Hepatocyte (in vitro differentiated cells): Measurements from ENCODE around the gene AMPD2. TPM values are rescaled to one million over a fixed set of nuclear protein-coding genes. Genes with fewer than 3 reads are reported as not detected.

Source experiments
- DNase-seq: peaks from one replicate; pipeline ENCODE4 v3.0.0-alpha.2; 2016; ENCODE audit warnings: low spot score
- H2AFZ ChIP-seq: fragments of 200-600 bp; sonication (generic); 2 replicates; pipeline ENCODE4 v1.6.0; 2016; ENCODE audit warnings: antibody characterized with exemption, mild to moderate bottlenecking
- H3K27ac ChIP-seq: fragments of 200-600 bp; sonication (generic); 2 replicates; pipeline ENCODE4 v1.5.1; 2016; ENCODE audit warnings: mild to moderate bottlenecking
- H3K27me3 ChIP-seq: fragments of 200-600 bp; sonication (generic); 2 replicates; pipeline ENCODE4 v1.6.1; 2016
- H3K36me3 ChIP-seq: fragments of 200-600 bp; sonication (generic); replicated peaks from 2 replicates; pipeline ENCODE4 v1.5.1; 2016; ENCODE audit warnings: low read depth; ENCODE audit not compliant: insufficient read depth
- H3K4me1 ChIP-seq: fragments of 200-600 bp; sonication (generic); 2 replicates; pipeline ENCODE4 v1.5.1; 2016; ENCODE audit warnings: mild to moderate bottlenecking, moderate library complexity; ENCODE audit not compliant: insufficient read depth
- H3K4me2 ChIP-seq: fragments of 200-600 bp; sonication (generic); 2 replicates; pipeline ENCODE4 v1.6.0; 2016
- H3K4me3 ChIP-seq: fragments of 200-600 bp; sonication (generic); 2 replicates; pipeline ENCODE4 v1.5.1; 2016; ENCODE audit warnings: mild to moderate bottlenecking
- H3K79me2 ChIP-seq: fragments of 200-600 bp; sonication (generic); 2 replicates; pipeline ENCODE4 v1.6.0; 2017; ENCODE audit warnings: mild to moderate bottlenecking
- H3K9me2 ChIP-seq: fragments of 200-600 bp; sonication (generic); replicated peaks from 2 replicates; pipeline ENCODE4 v1.6.0; 2017; ENCODE audit warnings: mild to moderate bottlenecking; ENCODE audit not compliant: insufficient read depth
- H3K9me3 ChIP-seq: fragments of 200-600 bp; sonication (generic); 2 replicates; pipeline ENCODE4 v1.5.1; 2016; ENCODE audit warnings: low read depth, mild to moderate bottlenecking
- H4K20me1 ChIP-seq: fragments of 200-600 bp; sonication (generic); 2 replicates; pipeline ENCODE4 v1.6.0; 2016; ENCODE audit warnings: mild to moderate bottlenecking; ENCODE audit not compliant: insufficient read depth, poor library complexity, severe bottlenecking
- EZH2 ChIP-seq: fragments of 200-600 bp; sonication (generic); IDR thresholded peaks from 2 replicates; pipeline ENCODE4 v1.6.1; 2016; ENCODE audit warnings: antibody characterized with exemption, mild to moderate bottlenecking, borderline replicate concordance
- EZH2phosphoT487 ChIP-seq: fragments of 200-600 bp; sonication (generic); IDR thresholded peaks from one replicate; pipeline ENCODE4 v1.6.1; 2018; ENCODE audit warnings: antibody characterized with exemption, mild to moderate bottlenecking, low read depth, moderate library complexity; ENCODE audit not compliant: unreplicated experiment, severe bottlenecking
- WGBS: methylation state at CpG from one replicate; pipeline ENCODE4 v1.1.6; 2016; ENCODE audit warnings: low lambda C conversion rate; ENCODE audit errors: missing lambda C conversion rate; 5-methylcytosine and 5-hydroxymethylcytosine counted together
- polyA plus RNA-seq: library from polyadenylated mRNA; unstranded; fragments of >200 nt; fragmentation: Nextera tagmentation; extraction: Ambion mirVana; gene quantifications from 2 replicates; pipeline ENCODE4 v1.2.1, GENCODE V29; 2016
- total RNA-seq: library from RNA; depleted of rRNA; stranded (reverse); fragments of >200 nt; gene quantifications from 2 replicates; pipeline ENCODE4 v1.2.3, GENCODE V29; 2014
- TF ChIP-seq, protein P1 (sequence below): fragments of 200-600 bp; sonication (generic); IDR thresholded peaks from 2 replicates; pipeline ENCODE4 v1.5.1; 2016; ENCODE audit warnings: antibody characterized with exemption, mild to moderate bottlenecking; ENCODE audit not compliant: poor library complexity

Gene AMPD2
- total and polyA plus RNA-seq, 2 experiments from 2014 or later: 80.9 to 81.9 TPM

DNA sequence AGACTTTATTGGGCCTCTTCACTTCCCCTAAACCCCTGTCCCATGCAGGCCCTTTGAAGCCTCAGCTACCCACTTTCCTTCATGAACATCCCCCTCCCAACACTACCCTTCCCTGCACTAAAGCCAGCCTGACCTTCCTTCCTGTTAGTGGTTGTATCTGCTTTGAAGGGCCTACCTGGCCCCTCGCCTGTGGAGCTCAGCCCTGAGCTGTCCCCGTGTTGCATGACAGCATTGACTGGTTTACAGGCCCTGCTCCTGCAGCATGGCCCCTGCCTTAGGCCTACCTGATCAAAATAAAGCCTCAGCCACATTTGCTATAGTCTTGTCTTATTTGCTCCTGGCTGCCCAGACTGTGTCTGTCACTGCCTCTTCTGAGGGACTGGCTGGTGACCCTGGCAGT lies 41.8 kb downstream of the AMPD2 start:
- H3K27me3 ChIP-seq: no peaks in the 10 kb centered on the region
- no peaks in the 10 kb centered on the region for H3K9me2 ChIP-seq
- H3K4me3 ChIP-seq: no peak overlapping the region
- no peak overlapping the region for H3K27ac ChIP-seq
- H3K36me3 ChIP-seq: no peaks in the 10 kb centered on the region
- 78% methylated on average over 2 of the region's 2 CpGs for WGBS
- TF ChIP-seq EZH2: no peak
- TF ChIP-seq, protein P1, sequence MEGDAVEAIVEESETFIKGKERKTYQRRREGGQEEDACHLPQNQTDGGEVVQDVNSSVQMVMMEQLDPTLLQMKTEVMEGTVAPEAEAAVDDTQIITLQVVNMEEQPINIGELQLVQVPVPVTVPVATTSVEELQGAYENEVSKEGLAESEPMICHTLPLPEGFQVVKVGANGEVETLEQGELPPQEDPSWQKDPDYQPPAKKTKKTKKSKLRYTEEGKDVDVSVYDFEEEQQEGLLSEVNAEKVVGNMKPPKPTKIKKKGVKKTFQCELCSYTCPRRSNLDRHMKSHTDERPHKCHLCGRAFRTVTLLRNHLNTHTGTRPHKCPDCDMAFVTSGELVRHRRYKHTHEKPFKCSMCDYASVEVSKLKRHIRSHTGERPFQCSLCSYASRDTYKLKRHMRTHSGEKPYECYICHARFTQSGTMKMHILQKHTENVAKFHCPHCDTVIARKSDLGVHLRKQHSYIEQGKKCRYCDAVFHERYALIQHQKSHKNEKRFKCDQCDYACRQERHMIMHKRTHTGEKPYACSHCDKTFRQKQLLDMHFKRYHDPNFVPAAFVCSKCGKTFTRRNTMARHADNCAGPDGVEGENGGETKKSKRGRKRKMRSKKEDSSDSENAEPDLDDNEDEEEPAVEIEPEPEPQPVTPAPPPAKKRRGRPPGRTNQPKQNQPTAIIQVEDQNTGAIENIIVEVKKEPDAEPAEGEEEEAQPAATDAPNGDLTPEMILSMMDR: no peak
- TF ChIP-seq EZH2phosphoT487: no peak
- no peaks in the 10 kb centered on the region for H4K20me1 ChIP-seq
- H3K4me2 ChIP-seq: no peak overlapping the region
- no peak for DNase-seq
- no peaks in the 10 kb centered on the region for H3K79me2 ChIP-seq
- H2AFZ ChIP-seq: no peak overlapping the region
- no peaks in the 10 kb centered on the region for H3K9me3 ChIP-seq
- no peaks in the 10 kb centered on the region for H3K4me1 ChIP-seq

DNA sequence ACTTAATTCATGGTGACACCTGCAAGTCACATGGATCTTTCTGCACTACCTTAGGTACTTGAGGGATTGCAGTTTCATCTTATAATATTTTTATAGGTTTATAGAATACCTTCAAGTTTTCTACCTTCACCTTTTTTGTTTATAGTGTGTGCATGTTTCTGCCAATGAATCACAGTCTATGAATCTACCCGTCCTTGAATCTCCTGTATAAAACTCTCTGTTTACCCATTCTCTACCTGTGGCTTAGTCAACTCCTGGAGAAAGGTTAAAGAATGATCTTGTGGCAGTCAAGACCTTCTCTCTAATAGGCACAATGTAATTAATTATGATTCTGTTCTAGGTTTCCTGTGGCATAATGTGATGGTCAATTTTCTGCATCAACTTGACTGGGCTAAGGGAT lies 45.0 kb downstream of the AMPD2 start:
- Histone ChIP-seq H2AFZ (no peak overlapping the region), H3K9me2 (no peaks in the 10 kb centered on the region), H3K4me3 (no peak overlapping the region), H3K27me3 (no peaks in the 10 kb centered on the region), H3K79me2 (no peaks in the 10 kb centered on the region), H4K20me1 (no peaks in the 10 kb centered on the region), H3K4me2 (no peak overlapping the region), H3K27ac (no peak overlapping the region), H3K9me3 (no peaks in the 10 kb centered on the region), H3K4me1 (peaks cover 4% of the 10 kb centered on the region), H3K36me3 (no peaks in the 10 kb centered on the region)
- no peak for DNase-seq
- WGBS: 42% methylated on average over 1 of the region's 1 CpG
- no peak for TF ChIP-seq EZH2phosphoT487
- TF ChIP-seq, protein P1: no peak
- no peak for TF ChIP-seq EZH2

- Histone ChIP-seq H3K27me3 (no peaks in the 10 kb centered on the region), H4K20me1 (no peaks in the 10 kb centered on the region), H3K79me2 (no peaks in the 10 kb centered on the region), H3K9me3 (no peaks in the 10 kb centered on the region), H3K9me2 (no peaks in the 10 kb centered on the region), H3K27ac (peak within 1 kb of the TSS; percentile 29), H2AFZ (peak within 1 kb of the TSS; percentile 54), H3K4me1 (peaks cover 4% of the 10 kb centered on the region), H3K4me2 (peak within 1 kb of the TSS; percentile 70), H3K36me3 (no peaks in the 10 kb centered on the region), H3K4me3 (peak within 1 kb of the TSS; percentile 43)
- DNase-seq: peak; percentile 94
- WGBS: 14% methylated on average over 20 of the region's 22 CpGs
- TF ChIP-seq, protein P1: no peak
- no peak for TF ChIP-seq EZH2phosphoT487
- no peak for TF ChIP-seq EZH2
Measured at GRCh38 chr1:109667452-109668122, 48.0 kb downstream of the AMPD2 start, which contains the start of gene GSTM2. TSS of gene GSTM2 (plus strand) at chr1:109668057. CDS start at chr1:109668116, 59 bp downstream.
